H7 (cell line): ENCODE measurements around the gene WIPF1. TPM values are rescaled to one million over a fixed set of nuclear protein-coding genes. Genes with fewer than 3 reads are reported as not detected.

ENCODE experiments used
- DNase-seq: peaks from one replicate; pipeline ENCODE4 v3.0.0; 2012
- H3K27me3 ChIP-seq: 2 replicates; pipeline ENCODE4 v1.6.0; 2011; ENCODE audit warnings: mild to moderate bottlenecking, low read length; ENCODE audit not compliant: control insufficient read depth, insufficient read depth
- H3K36me3 ChIP-seq: replicated peaks from 2 replicates; pipeline ENCODE4 v1.5.1; 2011; ENCODE audit warnings: low read length; ENCODE audit not compliant: control insufficient read depth, insufficient read depth
- H3K4me3 ChIP-seq: 2 replicates; pipeline ENCODE4 v1.5.1; 2011; ENCODE audit warnings: low read depth, mild to moderate bottlenecking, control low read depth, low read length, moderate library complexity; ENCODE audit not compliant: insufficient read depth
- total RNA-seq: library from RNA; depleted of rRNA; stranded (reverse); fragments of >200 nt; shearing (Covaris generic); gene quantifications from 2 replicates; pipeline ENCODE4 v1.2.3, GENCODE V29; 2014

Gene WIPF1
- total RNA-seq, 1 experiment from 2014 or later: 6.9 TPM

- DNase-seq: no peak
- no peaks in the 10 kb centered on the region; the same call in 1 of the 2 replicates for H3K36me3 ChIP-seq
- H3K4me3 ChIP-seq: no peak overlapping the region
- H3K27me3 ChIP-seq: no peaks in the 10 kb centered on the region
Measured at GRCh38 chr2:174580951-174581350, 16.7 kb downstream of the WIPF1 start.

GRCh38 chr2:174577967-174578589 lies 19.5 kb downstream of the WIPF1 start:
- no peaks in the 10 kb centered on the region for H3K27me3 ChIP-seq
- no peak overlapping the region for H3K4me3 ChIP-seq
- peak; percentile 35 for DNase-seq

GRCh38 chr2:174575124-174575776 lies 22.4 kb downstream of the WIPF1 start:
- no peak for DNase-seq
- no peaks in the 10 kb centered on the region for H3K27me3 ChIP-seq
- no peak overlapping the region for H3K4me3 ChIP-seq
- no peaks in the 10 kb centered on the region for H3K36me3 ChIP-seq

More at GRCh38 chr2:174577967-174578589, 19.5 kb downstream of the WIPF1 start:
- H3K36me3 ChIP-seq: no peaks in the 10 kb centered on the region

- Histone ChIP-seq H3K27me3 (no peaks in the 10 kb centered on the region), H3K4me3 (no peak overlapping the region), H3K36me3 (no peaks in the 10 kb centered on the region)
- no peak for DNase-seq
Measured at GRCh38 chr2:174574657-174575056, 22.9 kb downstream of the WIPF1 start.

GRCh38 chr2:174573621-174574081 lies 24.0 kb downstream of the WIPF1 start:
- H3K4me3 ChIP-seq: no peak overlapping the region
- DNase-seq: peak; percentile 37
- H3K36me3 ChIP-seq: no peaks in the 10 kb centered on the region
- H3K27me3 ChIP-seq: no peaks in the 10 kb centered on the region

- H3K36me3 ChIP-seq: no peaks in the 10 kb centered on the region
- no peaks in the 10 kb centered on the region for H3K27me3 ChIP-seq
- no peak for DNase-seq
Measured at GRCh38 chr2:174572556-174572955, 25.0 kb downstream of the WIPF1 start.

GRCh38 chr2:174571669-174572323 lies 25.8 kb downstream of the WIPF1 start:
- DNase-seq: no peak
- Histone ChIP-seq H3K27me3 (no peaks in the 10 kb centered on the region), H3K4me3 (no peak overlapping the region), H3K36me3 (no peaks in the 10 kb centered on the region)

More at GRCh38 chr2:174572556-174572955, 25.0 kb downstream of the WIPF1 start:
- H3K4me3 ChIP-seq: no peak overlapping the region

- no peak overlapping the region for H3K4me3 ChIP-seq
- H3K27me3 ChIP-seq: no peaks in the 10 kb centered on the region
- DNase-seq: no peak
- no peaks in the 10 kb centered on the region for H3K36me3 ChIP-seq
Measured at GRCh38 chr2:174570318-174570958, 27.2 kb downstream of the WIPF1 start.

GRCh38 chr2:174569678-174570077 lies 27.9 kb downstream of the WIPF1 start:
- no peak for DNase-seq
- Histone ChIP-seq H3K36me3 (no peaks in the 10 kb centered on the region), H3K27me3 (no peaks in the 10 kb centered on the region)

GRCh38 chr2:174568425-174568824 lies 29.2 kb downstream of the WIPF1 start:
- no peak for DNase-seq
- H3K36me3 ChIP-seq: no peaks in the 10 kb centered on the region
- no peak overlapping the region for H3K4me3 ChIP-seq
- H3K27me3 ChIP-seq: no peaks in the 10 kb centered on the region

More at GRCh38 chr2:174569678-174570077, 27.9 kb downstream of the WIPF1 start:
- no peak overlapping the region for H3K4me3 ChIP-seq

- Histone ChIP-seq H3K4me3 (no peak overlapping the region), H3K27me3 (no peaks in the 10 kb centered on the region), H3K36me3 (no peaks in the 10 kb centered on the region)
- no peak for DNase-seq
Measured at GRCh38 chr2:174566871-174567270, 30.7 kb downstream of the WIPF1 start.

GRCh38 chr2:174563530-174564282 lies 33.9 kb downstream of the WIPF1 start:
- no peak overlapping the region for H3K4me3 ChIP-seq
- H3K27me3 ChIP-seq: no peaks in the 10 kb centered on the region
- no peaks in the 10 kb centered on the region for H3K36me3 ChIP-seq
- DNase-seq: no peak

- H3K27me3 ChIP-seq: no peaks in the 10 kb centered on the region
- H3K36me3 ChIP-seq: no peaks in the 10 kb centered on the region
- no peak for DNase-seq
- no peak overlapping the region for H3K4me3 ChIP-seq
Measured at GRCh38 chr2:174561972-174562370, 35.6 kb downstream of the WIPF1 start.
